Memory B cell (primary cell): ENCODE results near the gene NFX1.
"Not testable (repeated sequence)": the region's sequence is repeated elsewhere in the genome, so short reads cannot be mapped to it uniquely, and the experiment has no call there.

Experiments used
- ATAC-seq: fragments of 150-1000 bp; cut with Tn5 transposase; 2 replicates; pipeline ENCODE4 v1.10.0; 2021; ENCODE audit warnings: low read depth, mild to moderate bottlenecking, moderate library complexity
- DNase-seq, 2 donors: peaks; one replicate each; pipeline ENCODE4 v3.0.0; 2022; ENCODE audit warnings: low spot score in 2 of 2
- H3K27ac Mint-ChIP-seq: one replicate; pipeline ENCODE4 v1.8.0; 2022; ENCODE audit warnings: mild to moderate bottlenecking, moderate library complexity, mixed read lengths
- H3K27me3 Mint-ChIP-seq: one replicate; pipeline ENCODE4 v1.8.0; 2022; ENCODE audit warnings: mixed read lengths
- H3K36me3 Mint-ChIP-seq: one replicate; pipeline ENCODE4 v1.8.0; 2022; ENCODE audit warnings: mild to moderate bottlenecking, mixed read lengths
- H3K4me1 Mint-ChIP-seq: one replicate; pipeline ENCODE4 v1.8.0; 2022; ENCODE audit warnings: mixed read lengths
- H3K4me3 Mint-ChIP-seq: one replicate; pipeline ENCODE4 v1.8.0; 2022; ENCODE audit warnings: mild to moderate bottlenecking, moderate library complexity, mixed read lengths
- H3K9me3 Mint-ChIP-seq: one replicate; pipeline ENCODE4 v1.8.0; 2022; ENCODE audit warnings: mixed read lengths

Gene NFX1

GRCh38 chr9:33386998-33387397 is 96.7 kb downstream of the NFX1 start:
- not testable (repeated sequence) for H3K27ac Mint-ChIP-seq, ATAC-seq, DNase-seq, H3K36me3 Mint-ChIP-seq, H3K4me3 Mint-ChIP-seq, H3K4me1 Mint-ChIP-seq, H3K9me3 Mint-ChIP-seq
- H3K27me3 Mint-ChIP-seq: peaks cover 12% of the 10 kb centered on the region

DNA sequence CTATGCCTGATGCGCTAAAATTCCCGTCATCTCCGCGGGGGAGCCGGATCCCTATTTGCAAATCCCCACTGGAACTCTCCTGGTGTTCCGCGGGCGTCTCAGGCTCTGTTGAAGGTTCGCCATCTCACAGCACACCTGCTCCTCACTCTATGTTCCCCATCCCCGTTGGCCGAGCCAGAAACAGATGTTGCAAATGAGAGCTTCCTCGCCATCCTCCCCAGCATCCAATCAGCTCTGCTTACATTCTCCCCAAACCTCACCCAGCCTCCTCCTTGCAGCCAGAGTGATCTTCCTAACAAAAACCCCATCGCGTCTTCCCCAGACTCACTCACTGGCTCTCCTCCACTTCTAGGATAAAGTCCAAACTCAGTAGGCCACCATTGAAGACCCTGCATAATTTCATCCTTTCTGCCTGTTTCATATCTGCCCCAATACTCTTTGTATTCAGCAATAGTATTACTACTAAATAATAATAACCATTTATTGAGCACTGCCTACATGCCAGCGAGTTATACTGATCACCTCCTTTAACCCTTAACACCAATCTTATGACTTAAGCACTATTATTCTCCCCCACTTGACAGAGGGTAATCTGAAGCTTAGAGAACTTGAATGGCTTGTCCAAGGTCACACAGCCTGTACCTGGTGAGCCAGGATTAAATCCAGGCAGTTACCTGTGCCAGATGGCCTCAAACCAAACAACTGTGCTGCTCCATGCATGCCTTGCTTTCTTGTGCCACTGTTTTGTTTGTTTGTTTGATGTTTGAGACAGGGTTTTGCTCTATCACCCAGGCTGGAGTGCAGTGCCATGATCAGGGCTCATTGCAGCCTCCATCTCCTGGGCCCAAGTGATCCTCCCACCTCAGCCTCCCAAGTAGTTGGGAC is 98.0 kb downstream of the NFX1 start:
- no peaks in the 10 kb centered on the region for H3K36me3 Mint-ChIP-seq
- H3K27me3 Mint-ChIP-seq: peaks cover 12% of the 10 kb centered on the region
- no peak overlapping the region for H3K4me3 Mint-ChIP-seq
- no peak overlapping the region for H3K27ac Mint-ChIP-seq
- DNase-seq: no peak
- H3K4me1 Mint-ChIP-seq: no peaks in the 10 kb centered on the region
- no peaks in the 10 kb centered on the region for H3K9me3 Mint-ChIP-seq
- no peak for ATAC-seq

GRCh38 chr9:33391111-33391771 is 100.9 kb downstream of the NFX1 start:
- H3K27ac Mint-ChIP-seq, ATAC-seq, DNase-seq, H3K4me3 Mint-ChIP-seq, H3K9me3 Mint-ChIP-seq, H3K4me1 Mint-ChIP-seq, H3K36me3 Mint-ChIP-seq: not testable (repeated sequence)
- H3K27me3 Mint-ChIP-seq: peaks cover 16% of the 10 kb centered on the region

- not testable (repeated sequence) for H3K36me3 Mint-ChIP-seq, H3K4me1 Mint-ChIP-seq, H3K9me3 Mint-ChIP-seq, ATAC-seq, H3K4me3 Mint-ChIP-seq, H3K27ac Mint-ChIP-seq, DNase-seq
- H3K27me3 Mint-ChIP-seq: peaks cover 14% of the 10 kb centered on the region
Measured at GRCh38 chr9:33392591-33393021, 102.3 kb downstream of the NFX1 start.

- no peak overlapping the region for H3K27ac Mint-ChIP-seq
Measured at GRCh38 chr9:33393581-33393980, 103.3 kb downstream of the NFX1 start.

DNA sequence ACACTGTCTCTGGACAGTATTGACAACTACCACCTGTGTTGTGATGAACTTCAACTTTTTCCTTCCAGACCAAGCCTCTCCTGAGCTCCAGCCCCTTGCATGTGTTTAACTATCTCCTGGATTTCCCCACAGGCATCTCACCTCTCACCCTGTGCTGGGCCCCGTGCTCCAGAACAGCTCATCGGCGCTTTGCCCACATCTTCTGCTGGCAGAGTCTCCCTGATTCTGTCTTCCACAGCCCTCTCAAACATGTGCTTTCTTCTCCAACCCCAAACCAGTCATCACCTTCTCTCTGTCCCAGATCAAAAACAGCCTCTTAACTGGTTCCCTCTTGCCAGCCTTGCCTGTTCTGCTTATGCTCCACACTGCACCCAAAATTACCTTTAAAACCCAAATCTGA is 103.7 kb downstream of the NFX1 start:
- H3K27me3 Mint-ChIP-seq: peaks cover 12% of the 10 kb centered on the region
- ATAC-seq, H3K27ac Mint-ChIP-seq, H3K4me3 Mint-ChIP-seq, H3K4me1 Mint-ChIP-seq, H3K36me3 Mint-ChIP-seq, H3K9me3 Mint-ChIP-seq, DNase-seq: not testable (repeated sequence)

More at GRCh38 chr9:33393581-33393980, 103.3 kb downstream of the NFX1 start:
- no peak for ATAC-seq
- DNase-seq: no peak
- H3K4me1 Mint-ChIP-seq: no peaks in the 10 kb centered on the region
- H3K27me3 Mint-ChIP-seq: peaks cover 12% of the 10 kb centered on the region
- H3K9me3 Mint-ChIP-seq: no peaks in the 10 kb centered on the region
- H3K36me3 Mint-ChIP-seq: no peaks in the 10 kb centered on the region
- no peak overlapping the region for H3K4me3 Mint-ChIP-seq

- H3K4me1 Mint-ChIP-seq, H3K4me3 Mint-ChIP-seq, H3K27ac Mint-ChIP-seq, ATAC-seq, H3K9me3 Mint-ChIP-seq, H3K36me3 Mint-ChIP-seq, DNase-seq: not testable (repeated sequence)
- H3K27me3 Mint-ChIP-seq: peaks cover 20% of the 10 kb centered on the region
Measured at GRCh38 chr9:33395159-33395879, 105.0 kb downstream of the NFX1 start.

DNA sequence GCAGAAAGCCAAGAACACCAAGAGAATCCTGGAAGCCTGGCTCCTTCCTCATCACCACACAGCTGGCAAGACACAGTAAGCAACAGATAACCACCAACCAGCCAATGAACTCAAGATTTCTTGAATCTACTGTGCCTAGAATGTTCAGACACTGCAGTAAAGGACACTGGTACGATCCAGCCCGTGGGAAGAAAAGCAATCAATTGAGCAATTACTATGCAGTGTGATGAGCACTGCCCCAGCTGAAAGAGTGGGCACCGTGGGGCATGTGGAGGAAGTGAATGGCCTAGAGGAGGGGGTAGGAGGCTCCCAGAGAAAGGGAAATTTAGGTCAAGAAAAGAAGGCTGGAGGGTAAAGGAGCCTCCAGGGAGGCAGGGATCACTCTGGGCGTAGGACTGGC is 107.5 kb downstream of the NFX1 start:
- peaks cover 21% of the 10 kb centered on the region for H3K27me3 Mint-ChIP-seq
- H3K9me3 Mint-ChIP-seq, H3K4me3 Mint-ChIP-seq, ATAC-seq, DNase-seq, H3K27ac Mint-ChIP-seq, H3K36me3 Mint-ChIP-seq, H3K4me1 Mint-ChIP-seq: not testable (repeated sequence)

DNA sequence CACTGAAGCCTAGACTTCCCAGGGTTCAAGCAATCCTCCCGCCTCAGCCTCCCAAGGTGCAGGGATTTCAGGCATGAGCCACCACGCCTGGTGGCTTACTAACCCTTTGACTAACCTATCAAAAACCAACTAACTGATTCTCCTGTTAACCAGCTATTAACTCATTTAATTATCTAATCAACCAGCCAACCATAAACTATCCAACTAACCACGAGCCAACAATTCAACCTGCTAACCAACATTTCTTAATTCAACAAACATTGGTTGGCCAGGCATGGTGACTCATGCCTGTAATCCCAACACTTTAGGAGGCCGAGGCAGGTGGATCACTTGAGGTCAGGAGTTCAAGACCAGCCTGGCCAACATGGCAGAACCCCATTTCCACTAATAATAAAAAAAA is 108.7 kb downstream of the NFX1 start:
- peaks cover 17% of the 10 kb centered on the region for H3K27me3 Mint-ChIP-seq
- not testable (repeated sequence) for H3K4me3 Mint-ChIP-seq, H3K9me3 Mint-ChIP-seq, ATAC-seq, H3K4me1 Mint-ChIP-seq, DNase-seq, H3K27ac Mint-ChIP-seq, H3K36me3 Mint-ChIP-seq

DNA sequence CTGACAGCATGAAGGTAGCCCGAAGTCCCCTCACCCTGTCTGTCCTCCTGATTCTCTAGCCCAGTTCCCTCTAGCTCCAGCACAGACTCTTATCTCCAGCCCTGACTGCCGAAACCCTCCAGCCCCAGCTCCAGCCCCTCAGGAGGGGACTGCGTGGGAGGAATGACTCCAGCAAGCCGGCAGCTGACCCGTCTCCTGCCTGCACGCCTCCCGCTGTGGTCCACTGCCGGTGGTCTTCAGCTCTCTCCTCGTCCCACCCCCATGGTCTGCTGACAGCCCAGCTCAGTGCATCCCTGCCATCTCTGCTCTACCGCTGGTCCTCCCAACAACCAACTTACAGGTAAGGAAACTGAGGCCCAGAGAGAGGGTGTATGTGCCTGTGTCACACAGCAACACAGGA is 111.5 kb downstream of the NFX1 start:
- not testable (repeated sequence) for H3K27ac Mint-ChIP-seq, ATAC-seq, H3K4me3 Mint-ChIP-seq, H3K4me1 Mint-ChIP-seq, H3K9me3 Mint-ChIP-seq, DNase-seq, H3K36me3 Mint-ChIP-seq
- peaks cover 14% of the 10 kb centered on the region for H3K27me3 Mint-ChIP-seq

DNA sequence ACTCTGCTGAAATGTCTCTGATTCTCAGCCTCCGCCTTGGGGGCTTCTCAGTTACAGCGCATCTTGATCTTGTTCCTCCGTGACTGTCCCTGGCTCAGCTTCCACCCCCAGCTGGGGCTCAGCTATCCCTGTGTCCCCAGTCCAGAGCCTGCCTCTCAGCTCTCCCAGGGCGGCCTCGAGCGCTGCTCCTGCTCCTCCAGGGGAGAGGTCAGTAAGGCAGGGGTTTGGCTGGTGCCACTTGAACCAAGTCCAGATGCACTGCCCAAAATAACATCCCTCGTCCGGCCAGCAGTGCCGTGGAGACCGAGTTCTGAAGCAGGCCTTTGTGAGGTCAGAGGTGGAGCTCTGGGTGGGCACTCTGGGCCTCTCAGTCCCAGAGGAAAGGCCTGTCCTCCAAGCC is 112.1 kb downstream of the NFX1 start, which contains the start of gene AQP7:
Gene AQP7 (minus strand): TSS at position 198 of the 400 bp plus-strand sequence. CDS start 1,306 bp downstream, outside the sequence.
- not testable (repeated sequence) for ATAC-seq, H3K36me3 Mint-ChIP-seq, H3K27ac Mint-ChIP-seq, H3K4me1 Mint-ChIP-seq, H3K9me3 Mint-ChIP-seq, DNase-seq, H3K4me3 Mint-ChIP-seq
- H3K27me3 Mint-ChIP-seq: peaks cover 14% of the 10 kb centered on the region

DNA sequence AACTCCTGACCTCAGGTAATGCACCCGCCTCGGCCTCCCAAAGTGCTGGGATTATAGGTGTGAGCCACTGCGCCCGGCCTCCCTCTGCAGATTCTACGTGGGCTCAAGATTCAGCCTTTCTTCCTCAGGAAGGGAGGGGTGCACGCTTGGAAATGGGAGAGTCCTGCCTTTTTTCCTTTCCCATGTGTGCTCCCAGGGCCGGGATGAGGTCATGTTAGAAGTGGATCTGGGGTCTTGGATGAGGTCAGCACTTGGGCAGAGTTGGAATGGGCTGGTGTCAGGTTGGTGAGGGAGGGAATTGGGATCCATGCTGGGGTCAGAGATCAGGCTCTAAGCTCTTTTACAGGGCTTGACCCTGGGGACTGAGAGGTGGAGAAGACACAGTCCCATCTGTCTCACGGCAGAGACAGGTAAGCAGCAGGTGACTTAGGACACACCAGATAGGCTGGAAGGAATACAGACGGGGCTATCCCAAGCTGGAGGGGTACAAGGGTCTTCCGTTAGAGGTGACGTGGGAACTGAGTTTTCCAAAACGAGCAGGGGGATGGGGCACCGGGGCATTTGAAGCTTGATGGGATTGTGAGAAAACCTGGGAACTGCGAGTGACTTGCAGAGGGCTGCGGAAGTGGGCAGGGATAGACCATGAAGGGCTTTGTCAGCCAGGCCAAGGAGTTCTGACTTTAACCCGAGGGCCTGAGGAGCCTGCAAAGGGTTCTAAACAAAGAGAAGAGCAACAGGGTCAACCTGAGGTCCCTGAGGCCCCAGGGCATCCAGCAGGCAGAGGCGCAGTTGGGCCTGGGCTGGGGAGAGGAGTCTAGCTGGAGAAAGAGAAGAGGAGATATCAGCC is 113.8 kb downstream of the NFX1 start:
- no peak overlapping the region for H3K4me3 Mint-ChIP-seq
- DNase-seq (no peak), ATAC-seq (no peak)
- H3K27ac Mint-ChIP-seq: no peak overlapping the region
- H3K4me1 Mint-ChIP-seq: no peaks in the 10 kb centered on the region
- H3K27me3 Mint-ChIP-seq: peaks cover 12% of the 10 kb centered on the region
- no peaks in the 10 kb centered on the region for H3K9me3 Mint-ChIP-seq
- no peaks in the 10 kb centered on the region for H3K36me3 Mint-ChIP-seq

DNA sequence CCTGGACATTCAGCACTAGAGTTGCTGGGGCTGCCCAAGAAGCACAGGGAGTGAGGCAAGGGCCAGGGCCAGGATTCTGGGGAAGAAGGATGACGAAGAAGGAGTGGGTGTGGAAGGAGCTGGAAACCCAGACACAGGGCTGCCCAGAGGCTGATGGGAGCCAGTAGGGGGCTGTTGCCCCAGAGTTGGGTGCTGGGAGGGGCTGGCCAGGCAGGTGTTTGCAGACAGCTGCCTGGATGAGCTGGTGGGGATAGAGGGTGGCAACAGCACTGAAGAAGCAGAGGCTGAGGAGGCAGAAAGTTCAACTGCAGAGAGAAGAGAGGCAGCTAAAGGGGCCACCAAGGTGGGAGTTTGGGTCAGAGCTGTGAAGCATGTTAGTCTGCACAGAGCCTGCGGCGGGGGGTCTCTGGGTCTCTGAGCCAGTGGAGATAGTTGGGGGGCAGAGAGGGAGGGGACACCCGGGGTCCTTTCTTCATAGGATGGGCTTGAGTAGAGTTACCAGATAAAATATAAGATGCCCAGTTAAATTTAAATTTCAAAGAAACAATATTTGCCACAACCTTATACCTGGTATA is 114.6 kb downstream of the NFX1 start:
- Mint-ChIP-seq H3K4me3 (no peak overlapping the region), H3K36me3 (no peaks in the 10 kb centered on the region), H3K27ac (no peak overlapping the region), H3K27me3 (peaks cover 8% of the 10 kb centered on the region), H3K9me3 (no peaks in the 10 kb centered on the region), H3K4me1 (no peaks in the 10 kb centered on the region)
- ATAC-seq (no peak), DNase-seq (no peak)
